Hepatocyte (in vitro differentiated cells): ENCODE measurements around the gene NEIL3. TPM values are rescaled to one million over a fixed set of nuclear protein-coding genes. Genes with fewer than 3 reads are reported as not detected.

Experiments used
- DNase-seq: peaks from one replicate; pipeline ENCODE4 v3.0.0-alpha.2; 2016; ENCODE audit warnings: low spot score
- H2AFZ ChIP-seq: fragments of 200-600 bp; sonication (generic); 2 replicates; pipeline ENCODE4 v1.6.0; 2016; ENCODE audit warnings: antibody characterized with exemption, mild to moderate bottlenecking
- H3K27ac ChIP-seq: fragments of 200-600 bp; sonication (generic); 2 replicates; pipeline ENCODE4 v1.5.1; 2016; ENCODE audit warnings: mild to moderate bottlenecking
- H3K27me3 ChIP-seq: fragments of 200-600 bp; sonication (generic); 2 replicates; pipeline ENCODE4 v1.6.1; 2016
- H3K36me3 ChIP-seq: fragments of 200-600 bp; sonication (generic); replicated peaks from 2 replicates; pipeline ENCODE4 v1.5.1; 2016; ENCODE audit warnings: low read depth; ENCODE audit not compliant: insufficient read depth
- H3K4me1 ChIP-seq: fragments of 200-600 bp; sonication (generic); 2 replicates; pipeline ENCODE4 v1.5.1; 2016; ENCODE audit warnings: mild to moderate bottlenecking, moderate library complexity; ENCODE audit not compliant: insufficient read depth
- H3K4me2 ChIP-seq: fragments of 200-600 bp; sonication (generic); 2 replicates; pipeline ENCODE4 v1.6.0; 2016
- H3K4me3 ChIP-seq: fragments of 200-600 bp; sonication (generic); 2 replicates; pipeline ENCODE4 v1.5.1; 2016; ENCODE audit warnings: mild to moderate bottlenecking
- H3K79me2 ChIP-seq: fragments of 200-600 bp; sonication (generic); 2 replicates; pipeline ENCODE4 v1.6.0; 2017; ENCODE audit warnings: mild to moderate bottlenecking
- H3K9me2 ChIP-seq: fragments of 200-600 bp; sonication (generic); replicated peaks from 2 replicates; pipeline ENCODE4 v1.6.0; 2017; ENCODE audit warnings: mild to moderate bottlenecking; ENCODE audit not compliant: insufficient read depth
- H3K9me3 ChIP-seq: fragments of 200-600 bp; sonication (generic); 2 replicates; pipeline ENCODE4 v1.5.1; 2016; ENCODE audit warnings: low read depth, mild to moderate bottlenecking
- H4K20me1 ChIP-seq: fragments of 200-600 bp; sonication (generic); 2 replicates; pipeline ENCODE4 v1.6.0; 2016; ENCODE audit warnings: mild to moderate bottlenecking; ENCODE audit not compliant: insufficient read depth, poor library complexity, severe bottlenecking
- CTCF ChIP-seq: fragments of 200-600 bp; sonication (generic); IDR thresholded peaks from 2 replicates; pipeline ENCODE4 v1.5.1; 2016; ENCODE audit warnings: antibody characterized with exemption, mild to moderate bottlenecking; ENCODE audit not compliant: poor library complexity
- EZH2 ChIP-seq: fragments of 200-600 bp; sonication (generic); IDR thresholded peaks from 2 replicates; pipeline ENCODE4 v1.6.1; 2016; ENCODE audit warnings: antibody characterized with exemption, mild to moderate bottlenecking, borderline replicate concordance
- EZH2phosphoT487 ChIP-seq: fragments of 200-600 bp; sonication (generic); IDR thresholded peaks from one replicate; pipeline ENCODE4 v1.6.1; 2018; ENCODE audit warnings: antibody characterized with exemption, mild to moderate bottlenecking, low read depth, moderate library complexity; ENCODE audit not compliant: unreplicated experiment, severe bottlenecking
- WGBS: methylation state at CpG from one replicate; pipeline ENCODE4 v1.1.6; 2016; ENCODE audit warnings: low lambda C conversion rate; ENCODE audit errors: missing lambda C conversion rate; 5-methylcytosine and 5-hydroxymethylcytosine counted together
- polyA plus RNA-seq: library from polyadenylated mRNA; unstranded; fragments of >200 nt; fragmentation: Nextera tagmentation; extraction: Ambion mirVana; gene quantifications from 2 replicates; pipeline ENCODE4 v1.2.1, GENCODE V29; 2016
- total RNA-seq: library from RNA; depleted of rRNA; stranded (reverse); fragments of >200 nt; gene quantifications from 2 replicates; pipeline ENCODE4 v1.2.3, GENCODE V29; 2014

The NEIL3 gene
- total and polyA plus RNA-seq, 2 experiments from 2014 or later: 0.87 to 2.0 TPM

GRCh38 chr4:177265729-177266128, 43.9 kb upstream of the NEIL3 start:
- Histone ChIP-seq H2AFZ (no peak overlapping the region), H3K36me3 (no peaks in the 10 kb centered on the region), H3K9me2 (no peaks in the 10 kb centered on the region), H4K20me1 (no peaks in the 10 kb centered on the region), H3K79me2 (no peaks in the 10 kb centered on the region), H3K9me3 (no peaks in the 10 kb centered on the region), H3K27ac (peak overlapping the region; percentile 65), H3K27me3 (no peaks in the 10 kb centered on the region), H3K4me1 (no peaks in the 10 kb centered on the region), H3K4me2 (no peak overlapping the region), H3K4me3 (no peak overlapping the region)
- DNase-seq: peak; percentile 27
- no peak for TF ChIP-seq EZH2phosphoT487
- TF ChIP-seq CTCF: no peak
- TF ChIP-seq EZH2: no peak
- WGBS: 61% methylated on average over 3 of the region's 3 CpGs

DNA sequence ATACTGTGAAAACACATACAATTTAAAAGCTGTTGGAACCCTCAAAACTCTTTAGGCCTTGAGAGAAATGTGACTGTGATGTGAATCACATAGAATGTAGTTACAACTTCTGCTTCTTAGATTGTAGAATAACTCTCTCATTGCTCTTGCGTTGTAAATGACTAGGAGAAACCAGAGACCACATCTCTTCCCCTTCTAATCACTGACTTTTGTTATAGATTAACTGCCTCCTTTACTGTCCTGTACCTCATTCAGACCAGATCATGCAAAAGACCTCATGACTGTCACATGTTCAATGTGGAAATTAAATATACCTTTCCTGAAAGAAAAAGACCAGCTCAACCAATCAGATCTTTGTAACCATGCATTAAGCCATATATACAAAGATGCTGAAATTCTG, 43.2 kb upstream of the NEIL3 start:
- no peak for DNase-seq
- H3K4me1 ChIP-seq: peaks cover 4% of the 10 kb centered on the region
- no peaks in the 10 kb centered on the region for H3K9me3 ChIP-seq
- H3K4me2 ChIP-seq: no peak overlapping the region
- WGBS: 74% methylated on average over 1 of the region's 1 CpG
- H3K36me3 ChIP-seq: no peaks in the 10 kb centered on the region
- no peaks in the 10 kb centered on the region for H3K27me3 ChIP-seq
- H2AFZ ChIP-seq: no peak overlapping the region
- H3K9me2 ChIP-seq: no peaks in the 10 kb centered on the region
- H3K79me2 ChIP-seq: no peaks in the 10 kb centered on the region
- H3K27ac ChIP-seq: peak overlapping the region; percentile 65
- TF ChIP-seq EZH2 (no peak), EZH2phosphoT487 (no peak), CTCF (no peak)
- H4K20me1 ChIP-seq: no peaks in the 10 kb centered on the region
- no peak overlapping the region for H3K4me3 ChIP-seq

DNA sequence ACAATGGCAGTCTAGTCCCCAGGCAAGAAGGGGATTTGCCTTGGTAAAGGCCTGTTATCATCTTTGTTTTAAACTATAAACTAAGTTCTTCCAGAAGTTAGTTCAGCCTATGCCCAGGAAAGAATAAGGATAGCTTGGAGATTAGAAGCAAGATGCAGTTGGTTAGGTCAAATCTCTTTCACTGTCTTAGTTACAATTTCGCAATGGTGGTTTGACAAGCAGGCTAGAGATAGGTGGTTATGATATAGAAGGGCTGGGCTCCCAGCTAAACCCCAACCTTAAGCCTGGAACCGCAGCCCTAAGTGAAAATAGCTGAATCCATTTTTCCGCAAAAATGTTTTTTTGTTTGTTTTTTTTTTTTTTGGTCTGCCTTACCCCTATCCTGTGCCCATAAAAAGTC, 41.8 kb upstream of the NEIL3 start:
- H3K27me3 ChIP-seq: no peaks in the 10 kb centered on the region
- WGBS: 95% methylated on average over 3 of the region's 3 CpGs
- no peak overlapping the region for H3K4me2 ChIP-seq
- no peaks in the 10 kb centered on the region for H3K9me3 ChIP-seq
- TF ChIP-seq EZH2 (no peak), CTCF (no peak), EZH2phosphoT487 (no peak)
- H3K27ac ChIP-seq: no peak overlapping the region
- H3K79me2 ChIP-seq: no peaks in the 10 kb centered on the region
- H3K4me1 ChIP-seq: peaks cover 9% of the 10 kb centered on the region
- no peak for DNase-seq
- H3K4me3 ChIP-seq: no peak overlapping the region
- H3K9me2 ChIP-seq: no peaks in the 10 kb centered on the region
- H2AFZ ChIP-seq: no peak overlapping the region
- no peaks in the 10 kb centered on the region for H3K36me3 ChIP-seq
- H4K20me1 ChIP-seq: no peaks in the 10 kb centered on the region

GRCh38 chr4:177271091-177271490, 38.6 kb upstream of the NEIL3 start:
- Histone ChIP-seq H4K20me1 (no peaks in the 10 kb centered on the region), H3K9me2 (no peaks in the 10 kb centered on the region), H3K36me3 (no peaks in the 10 kb centered on the region), H3K27me3 (no peaks in the 10 kb centered on the region), H3K4me1 (peaks cover 9% of the 10 kb centered on the region), H3K4me3 (no peak overlapping the region), H3K9me3 (no peaks in the 10 kb centered on the region), H3K79me2 (no peaks in the 10 kb centered on the region), H3K27ac (peak overlapping the region; percentile 39), H2AFZ (no peak overlapping the region), H3K4me2 (no peak overlapping the region)
- no peak for DNase-seq
- no peak for TF ChIP-seq EZH2phosphoT487
- TF ChIP-seq CTCF: no peak
- no peak for TF ChIP-seq EZH2
- 58% methylated on average over 1 of the region's 1 CpG for WGBS
